Middle frontal gyrus (tissue), 1 donor: ENCODE data around the gene GPR87.

Experiments
- DNase-seq: peaks from one replicate; pipeline ENCODE4 v3.0.0-alpha.2; 2015; ENCODE audit warnings: low spot score; ENCODE audit errors: extremely low spot score

The GPR87 gene

GRCh38 chr3:151283387-151283786 lies 33.2 kb downstream of the GPR87 start:
- DNase-seq = no peak

GRCh38 chr3:151282921-151283320 lies 33.7 kb downstream of the GPR87 start:
- DNase-seq = no peak

- no peak for DNase-seq
Observed at GRCh38 chr3:151281671-151282324, 34.8 kb downstream of the GPR87 start.

- DNase-seq = no peak
Observed at GRCh38 chr3:151278230-151278629, 38.4 kb downstream of the GPR87 start, which contains the start of gene P2RY14. TSS of gene P2RY14 (minus strand) at chr3:151278542. CDS start at chr3:151214316, 64,226 bp downstream.

GRCh38 chr3:151276687-151277042 lies 40.0 kb downstream of the GPR87 start:
- no peak for DNase-seq

- no peak for DNase-seq
Observed at GRCh38 chr3:151276038-151276686, 40.5 kb downstream of the GPR87 start.

GRCh38 chr3:151275091-151275490 lies 41.5 kb downstream of the GPR87 start:
- DNase-seq = no peak

GRCh38 chr3:151269631-151270030 lies 47.0 kb downstream of the GPR87 start:
- DNase-seq = no peak

- DNase-seq = no peak
Observed at GRCh38 chr3:151268267-151269235, 48.1 kb downstream of the GPR87 start.

- no peak for DNase-seq
Observed at GRCh38 chr3:151267066-151267465, 49.6 kb downstream of the GPR87 start.

GRCh38 chr3:151265866-151266265 lies 50.8 kb downstream of the GPR87 start:
- DNase-seq = no peak

- no peak for DNase-seq
Observed at GRCh38 chr3:151265166-151265565, 51.5 kb downstream of the GPR87 start.

GRCh38 chr3:151264605-151265004 lies 52.0 kb downstream of the GPR87 start:
- DNase-seq = no peak

GRCh38 chr3:151262871-151263525 lies 53.6 kb downstream of the GPR87 start:
- no peak for DNase-seq

GRCh38 chr3:151259664-151260063 lies 57.0 kb downstream of the GPR87 start:
- no peak for DNase-seq

- no peak for DNase-seq
Observed at GRCh38 chr3:151256749-151257148, 59.9 kb downstream of the GPR87 start.

- no peak for DNase-seq
Observed at GRCh38 chr3:151248772-151249337, 67.8 kb downstream of the GPR87 start.
